GM12878 (cell line): ENCODE measurements around the gene CREB3L1. TPM values are rescaled to one million over a fixed set of nuclear protein-coding genes. Genes with fewer than 3 reads are reported as not detected.

Experiments
- ATAC-seq: fragments of 200-7000 bp; cut with Tn5 transposase; 3 replicates; pipeline ENCODE4 v1.9.1; 2020; ENCODE audit warnings: mild to moderate bottlenecking, moderate library complexity
- BruUV-seq: library from RNA; stranded (reverse); fragments of 400-500 nt; replicated peaks from 2 replicates; lab custom pipeline; 2021; lab: Mats Ljungman, UMichigan
- CTCF ChIA-PET: fragments of 300-600 bp; sonication (Branson Sonifier 250); formaldehyde crosslinking; extraction: SDS; loops from one replicate; lab custom pipeline; 2021; ENCODE audit warnings: inconsistent platforms; lab: Yijun Ruan, JAX
- POLR2A ChIA-PET: fragments of 350-600 bp; formaldehyde crosslinking; extraction: SDS; loops from one replicate; lab custom pipeline; 2021; ENCODE audit warnings: inconsistent platforms; lab: Charles Lee
- RAD21 ChIA-PET: fragments of 300-600 bp; sonication (Branson Sonifier 250); formaldehyde crosslinking; loops from one replicate; lab custom pipeline; 2023; ENCODE audit warnings: antibody characterized with exemption; ENCODE audit not compliant: unreplicated experiment; lab: Charles Lee
- SMC1A ChIA-PET: fragments of 300-600 bp; sonication (Branson Sonifier 250); formaldehyde crosslinking; loops from one replicate; lab custom pipeline; 2023; ENCODE audit not compliant: unreplicated experiment, uncharacterized antibody; lab: Charles Lee
- DNase-seq: peaks from one replicate; pipeline ENCODE4 v3.0.0-alpha.2; 2011; ENCODE audit warnings: low read depth, low spot score
- FAIRE-seq: peaks from 3 replicates; lab custom pipeline; 2011; peaks lifted over from hg19 to GRCh38; lab: Jason Lieb, UNC
- H2AFZ ChIP-seq: 2 replicates; pipeline ENCODE4 v1.6.0; 2011; ENCODE audit warnings: low read depth, low read length, control low read depth; ENCODE audit not compliant: control insufficient read depth
- H3K27ac ChIP-seq: 2 replicates; pipeline ENCODE4 v1.5.1; 2011; ENCODE audit warnings: control low read depth; ENCODE audit not compliant: control insufficient read depth, insufficient read depth
- H3K27me3 ChIP-seq, 2 experiments: replicated peaks in 1 of 2; 2 replicates each; pipeline versions ENCODE4 v1.6.0 to v1.6.1; 2011; ENCODE audit warnings: low read length in 1 of 2; ENCODE audit not compliant: control insufficient read depth in 2 of 2, insufficient read depth in 2 of 2
- H3K36me3 ChIP-seq, 2 experiments: 2 replicates each; pipeline ENCODE4 v1.5.1; 2011; ENCODE audit warnings: low read length in 1 of 2; ENCODE audit not compliant: control insufficient read depth in 2 of 2, insufficient read depth in 2 of 2
- H3K4me1 ChIP-seq: 2 replicates; pipeline ENCODE4 v1.6.1; 2011; ENCODE audit warnings: mild to moderate bottlenecking, low read length, moderate library complexity, mixed read lengths; ENCODE audit not compliant: control insufficient read depth, insufficient read depth
- H3K4me2 ChIP-seq: 2 replicates; pipeline ENCODE4 v1.6.0; 2011; ENCODE audit warnings: control low read depth; ENCODE audit not compliant: control insufficient read depth, insufficient read depth
- H3K4me3 ChIP-seq: fragments of 200-600 bp; sonication (generic); 2 replicates; pipeline ENCODE4 v1.5.1; 2016
- H3K79me2 ChIP-seq: 2 replicates; pipeline ENCODE4 v1.6.0; 2011; ENCODE audit warnings: low read length; ENCODE audit not compliant: control insufficient read depth, insufficient read depth
- H3K9ac ChIP-seq: 2 replicates; pipeline ENCODE4 v1.8.0; 2011; ENCODE audit warnings: low read length, control low read depth, mixed read lengths; ENCODE audit not compliant: control insufficient read depth, insufficient read depth
- H3K9me3 ChIP-seq: replicated peaks from 3 replicates; pipeline ENCODE4 v1.5.1; 2011; ENCODE audit warnings: mild to moderate bottlenecking, low read length; ENCODE audit not compliant: control insufficient read depth, insufficient read depth
- H4K20me1 ChIP-seq: 2 replicates; pipeline ENCODE4 v1.6.0; 2011; ENCODE audit not compliant: control insufficient read depth, insufficient read depth
- BCL3 ChIP-seq: IDR thresholded peaks from 2 replicates; pipeline ENCODE4 v1.6.1; 2011; ENCODE audit warnings: borderline replicate concordance, low read depth, mild to moderate bottlenecking, moderate library complexity, low read length; ENCODE audit not compliant: insufficient read depth, poor library complexity, severe bottlenecking
- BRCA1 ChIP-seq: IDR thresholded peaks from 2 replicates; pipeline ENCODE4 v1.6.1; 2011; ENCODE audit warnings: low read depth, low read length, improper control_type of control experiment
- CHD2 ChIP-seq: IDR thresholded peaks from 2 replicates; pipeline ENCODE4 v1.6.1; 2011; ENCODE audit warnings: low read depth, low read length, improper control_type of control experiment, borderline replicate concordance
- EZH2 ChIP-seq: IDR thresholded peaks from 2 replicates; pipeline ENCODE4 v1.6.1; 2012; ENCODE audit warnings: low read depth, mild to moderate bottlenecking, control low read depth, inconsistent platforms, low read length, borderline replicate concordance; ENCODE audit not compliant: control insufficient read depth
- PBX3 ChIP-seq: IDR thresholded peaks from 2 replicates; pipeline ENCODE4 v1.6.1; 2011; ENCODE audit warnings: mild to moderate bottlenecking, low read depth, low read length, moderate library complexity; ENCODE audit not compliant: insufficient replicate concordance
- SMC3 ChIP-seq: IDR thresholded peaks from 2 replicates; pipeline ENCODE4 v1.6.1; 2011; ENCODE audit warnings: low read length, improper control_type of control experiment, borderline replicate concordance
- WGBS: methylation state at CpG from one replicate; pipeline ENCODE4 v1.1.6; 2016; ENCODE audit warnings: low lambda C conversion rate; ENCODE audit not compliant: insufficient replicate concordance, insufficient coverage; ENCODE audit errors: missing lambda C conversion rate; 5-methylcytosine and 5-hydroxymethylcytosine counted together
- in situ Hi-C: fragments of 300-500 bp; cut with MboI; formaldehyde crosslinking; loops from 9 replicates; pipeline ENCODE4 v1.14.3; 2018; ENCODE audit warnings: mixed read lengths
- intact Hi-C: fragments of 100-400 bp; cut with micrococcal nuclease; formaldehyde crosslinking; loops from one replicate; pipeline ENCODE4 v1.14.2; 2022; ENCODE audit not compliant: unreplicated experiment
- polyA plus RNA-seq, 11 experiments: library from polyadenylated mRNA; depleted of rRNA in 4 of 11; unstranded in 6 of 11; stranded (reverse) in 5 of 11; fragments of >200 nt; fragmentation: Nextera tagmentation in 4 of 11; fragmentation: Illumina TruSeq in 1 of 11; extraction: Ambion mirVana in 4 of 11; extraction: Trizol in 1 of 11; gene quantifications; 1 replicate in 1 of 11; 2 replicates in 10 of 11; pipeline versions ENCODE4 v1.2.1 to v1.2.3, GENCODE V29; 2011 to 2016; ENCODE audit warnings: inconsistent platforms in 2 of 11, missing spikeins in 2 of 11, low read depth in 1 of 11
- total RNA-seq, 4 experiments: library from RNA; depleted of rRNA in 3 of 4; stranded (reverse); fragments of >200 nt in 3 of 4; fragmentation: Illumina TruSeq in 1 of 4; extraction: Trizol in 1 of 4; gene quantifications; 2 replicates each; pipeline versions ENCODE4 v1.2.1 to v1.2.3, GENCODE V29; 2013 to 2021

Gene CREB3L1
- total and polyA plus RNA-seq, 10 of the 15 experiments (the other 5 are each of a cell fraction or from before 2014, with no cell fraction given), result 0.03 to 1.4 (median 0.22) TPM

DNA sequence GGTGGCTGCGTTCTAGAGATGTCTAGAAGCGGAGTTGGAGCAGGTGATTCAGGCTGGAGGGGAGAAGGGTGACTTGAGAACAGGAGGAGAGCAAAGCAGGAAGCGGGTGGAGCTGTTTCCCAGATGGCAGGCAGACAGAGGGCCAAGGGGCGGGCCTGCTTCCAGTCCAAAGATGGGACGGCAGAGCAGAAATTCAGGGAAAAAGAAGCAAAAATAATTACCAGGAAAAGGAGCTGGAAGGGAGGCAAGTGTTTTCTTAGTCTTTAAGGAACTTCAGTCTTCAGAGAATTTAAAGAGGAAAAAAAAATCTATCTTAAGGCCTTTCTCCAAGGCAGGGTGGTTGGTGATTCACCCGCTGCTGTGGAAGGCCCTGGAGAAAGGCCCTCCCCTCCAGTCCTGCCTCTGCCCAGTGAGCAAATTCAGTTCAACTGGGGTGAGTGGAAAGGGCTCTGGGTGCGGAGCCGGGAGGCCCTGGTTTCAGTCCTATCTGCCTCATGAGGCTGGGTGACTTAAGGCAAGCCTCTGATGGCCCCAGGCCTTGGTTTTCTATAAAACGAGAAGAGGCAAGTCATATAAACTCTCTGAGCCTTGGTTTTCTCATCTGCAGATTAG is 4.5 kb upstream of the CREB3L1 start (continued):
- TF ChIP-seq PBX3, result no peak

GRCh38 chr11:46273511-46274205 is 3.8 kb upstream of the CREB3L1 start:
- POLR2A ChIA-PET, result no interaction called here
- TF ChIP-seq SMC3 (no peak), CHD2 (no peak), BCL3 (no peak), BRCA1 (no peak), EZH2 (no peak)
- Histone ChIP-seq H3K79me2 (peaks cover 5% of the 10 kb centered on the region), H3K36me3 (no peaks in the 10 kb centered on the region), H3K27ac (no peak overlapping the region), H3K4me3 (no peak overlapping the region), H3K4me2 (no peak overlapping the region), H3K9me3 (no peaks in the 10 kb centered on the region), H4K20me1 (no peaks in the 10 kb centered on the region), H3K27me3 (0 out of 4 replicates have a peak, but pooled peaks cover 2 to 5% of the 10 kb centered on the region in 2 experiments), H3K4me1 (peaks cover 15% of the 10 kb centered on the region), H2AFZ (no peak overlapping the region; the same call in 1 of the 2 replicates), H3K9ac (no peak overlapping the region)
- ATAC-seq, result no peak
- no peak for FAIRE-seq
- SMC1A ChIA-PET, result interaction anchor here (3.4 kb wide), 1 partner anchor 35 kb away, joined by 15 read pairs; no protein-coding TSS in a partner anchor
- in situ Hi-C loops, result no loop called here
- no TSS peak for BruUV-seq
- intact Hi-C loops, result no loop called here
- RAD21 ChIA-PET, result interaction anchor here (0.7 kb wide), 1 partner anchor 21 kb away, joined by 4 read pairs; no protein-coding TSS in a partner anchor
- WGBS, result 62% methylated on average over 6 of the region's 7 CpGs
- CTCF ChIA-PET, result interaction anchor here (2.2 to 4.3 kb wide), 2 partner anchors 35 to 72 kb away, joined by 8 to 36 read pairs; no protein-coding TSS in a partner anchor
- no peak for DNase-seq
